Stimulated activated CD4-positive, alpha-beta T cell treated with anti-CD3 and anti-CD28 coated beads, Interleukin-1b, Interleukin-23, amount 100 ng/mL, for 4 hours (primary cell): ENCODE data around the gene ZNF697.
A peak's percentile ranks its signal among the peaks of the same experiment; 100 is the strongest.
"Not testable (repeated sequence)": the region's sequence is repeated elsewhere in the genome, so short reads cannot be mapped to it uniquely, and the experiment has no call there.

Experiments used
- DNase-seq, 2 donors: peaks; one replicate each; pipeline ENCODE4 v3.0.0-alpha.2; 2020; ENCODE audit warnings: low read depth in 2 of 2

Gene ZNF697

GRCh38 chr1:119631433-119632102 is 16.5 kb downstream of the ZNF697 start:
- no peak for DNase-seq

- no peak for DNase-seq
These were observed 17.0 kb downstream of the ZNF697 start for GRCh38 chr1:119631086-119631432.

GRCh38 chr1:119626841-119627240 is 21.2 kb downstream of the ZNF697 start:
- no peak for DNase-seq

- no peak for DNase-seq
These were observed 22.0 kb downstream of the ZNF697 start for GRCh38 chr1:119626011-119626545.

GRCh38 chr1:119623678-119624077 is 24.4 kb downstream of the ZNF697 start:
- no peak for DNase-seq

GRCh38 chr1:119623193-119623515 is 24.9 kb downstream of the ZNF697 start:
- DNase-seq: no peak

- DNase-seq: no peak
These were observed 25.5 kb downstream of the ZNF697 start for GRCh38 chr1:119622311-119623192.

- DNase-seq: no peak
These were observed 26.4 kb downstream of the ZNF697 start for GRCh38 chr1:119621705-119622104.

GRCh38 chr1:119617751-119618691 is 30.0 kb downstream of the ZNF697 start:
- no peak for DNase-seq

GRCh38 chr1:119616748-119617147 is 31.3 kb downstream of the ZNF697 start:
- DNase-seq: not testable (repeated sequence)

GRCh38 chr1:119615100-119615499 is 33.0 kb downstream of the ZNF697 start:
- DNase-seq: not testable (repeated sequence)

GRCh38 chr1:119613769-119614720 is 34.0 kb downstream of the ZNF697 start:
- DNase-seq: peak; percentile 30 to 51

GRCh38 chr1:119611701-119612113 is 36.4 kb downstream of the ZNF697 start:
- DNase-seq: peak; percentile 7 to 55

GRCh38 chr1:119608816-119609215 is 39.2 kb downstream of the ZNF697 start:
- not testable (repeated sequence) for DNase-seq

- not testable (repeated sequence) for DNase-seq
These were observed 40.8 kb downstream of the ZNF697 start for GRCh38 chr1:119607087-119607807.

GRCh38 chr1:119606394-119606793 is 41.7 kb downstream of the ZNF697 start:
- no peak for DNase-seq

GRCh38 chr1:119605686-119606085 is 42.4 kb downstream of the ZNF697 start:
- no peak for DNase-seq

GRCh38 chr1:119605080-119605479 is 43.0 kb downstream of the ZNF697 start:
- not testable (repeated sequence) for DNase-seq

- DNase-seq: no peak
These were observed 44.4 kb downstream of the ZNF697 start for GRCh38 chr1:119603695-119604094.

- DNase-seq: not testable (repeated sequence)
These were observed 44.8 kb downstream of the ZNF697 start for GRCh38 chr1:119603241-119603640.
